ACC112 (cell line): ENCODE data around the gene TOR1A.
"Not testable (repeated sequence)": the region's sequence is repeated elsewhere in the genome, so short reads cannot be mapped to it uniquely, and the experiment has no call there.

Experiments
- H2AFZ ChIP-seq: fragments of 200-600 bp; sonication (generic); one replicate; pipeline ENCODE4 v1.6.0; 2017; ENCODE audit warnings: antibody characterized with exemption, low read length; ENCODE audit not compliant: unreplicated experiment
- H3K27ac ChIP-seq: fragments of 200-600 bp; sonication (generic); 2 replicates; pipeline ENCODE4 v1.5.1; 2014; ENCODE audit warnings: low read depth, mild to moderate bottlenecking, antibody characterized with exemption, low read length, moderate library complexity
- H3K27me3 ChIP-seq: fragments of 200-600 bp; sonication (generic); 2 replicates; pipeline ENCODE4 v1.6.1; 2014; ENCODE audit warnings: mild to moderate bottlenecking, antibody characterized with exemption, low read length, moderate library complexity, mixed read lengths; ENCODE audit not compliant: insufficient read depth
- H3K36me3 ChIP-seq: fragments of 200-600 bp; sonication (generic); 2 replicates; pipeline ENCODE4 v1.6.1; 2016; ENCODE audit warnings: mild to moderate bottlenecking, antibody characterized with exemption, low read length, moderate library complexity, mixed read lengths; ENCODE audit not compliant: insufficient read depth
- H3K4me1 ChIP-seq: fragments of 200-600 bp; sonication (generic); one replicate; pipeline ENCODE4 v1.6.1; 2016; ENCODE audit warnings: low read length, mixed read lengths; ENCODE audit not compliant: insufficient read depth, unreplicated experiment, control insufficient read depth
- H3K4me3 ChIP-seq: fragments of 200-600 bp; sonication (generic); 2 replicates; pipeline ENCODE4 v1.5.1; 2014; ENCODE audit warnings: mild to moderate bottlenecking, low read depth, low read length
- H3K79me2 ChIP-seq: fragments of 200-600 bp; sonication (generic); one replicate; pipeline ENCODE4 v1.6.0; 2016; ENCODE audit warnings: low read length; ENCODE audit not compliant: control insufficient read depth, unreplicated experiment, insufficient read depth

The TOR1A gene

GRCh38 chr9:129803676-129804060, 20.3 kb downstream of the TOR1A start:
- peak overlapping the region; percentile 28 for H2AFZ ChIP-seq
- H3K27ac ChIP-seq = no peak overlapping the region
- peaks cover 10% of the 10 kb centered on the region for H3K79me2 ChIP-seq

GRCh38 chr9:129802833-129803675, 20.9 kb downstream of the TOR1A start, which contains the start of gene TOR1B:
Gene TOR1B, plus strand, starts transcription at chr9:129803184. Its CDS starts 29 bp downstream, at chr9:129803213.
- Histone ChIP-seq H3K36me3 (peaks cover 7% of the 10 kb centered on the region; the same call in 1 of the 2 replicates), H3K4me1 (peaks cover 6% of the 10 kb centered on the region), H3K27ac (0 out of 2 replicates have a peak within 1 kb of the TSS, but pooled peaks have one; percentile 10), H2AFZ (peak within 1 kb of the TSS; percentile 54), H3K27me3 (no peaks in the 10 kb centered on the region), H3K79me2 (peaks cover 10% of the 10 kb centered on the region), H3K4me3 (peak within 1 kb of the TSS; percentile 85)

More at GRCh38 chr9:129803676-129804060, 20.3 kb downstream of the TOR1A start:
- no peaks in the 10 kb centered on the region for H3K27me3 ChIP-seq
- H3K4me1 ChIP-seq = peaks cover 6% of the 10 kb centered on the region
- H3K36me3 ChIP-seq = peaks cover 7% of the 10 kb centered on the region; the same call in 1 of the 2 replicates
- H3K4me3 ChIP-seq = peak overlapping the region; percentile 85

GRCh38 chr9:129801504-129801903, 22.4 kb downstream of the TOR1A start:
- Histone ChIP-seq H3K36me3 (peaks cover 3% of the 10 kb centered on the region; the same call in 1 of the 2 replicates), H3K4me3 (no peak overlapping the region), H3K27me3 (no peaks in the 10 kb centered on the region), H3K27ac (no peak overlapping the region), H3K4me1 (peaks cover 6% of the 10 kb centered on the region), H3K79me2 (peaks cover 10% of the 10 kb centered on the region), H2AFZ (no peak overlapping the region)

- Histone ChIP-seq H3K27ac (no peak overlapping the region), H3K4me1 (peaks cover 2% of the 10 kb centered on the region), H2AFZ (no peak overlapping the region), H3K36me3 (no peaks in the 10 kb centered on the region), H3K79me2 (peaks cover 5% of the 10 kb centered on the region), H3K4me3 (no peak overlapping the region), H3K27me3 (peaks cover 22% of the 10 kb centered on the region)
These were observed 25.0 kb downstream of the TOR1A start for GRCh38 chr9:129798973-129799372.

GRCh38 chr9:129796029-129796428, 27.9 kb downstream of the TOR1A start:
- H3K27me3 ChIP-seq = peaks cover 34% of the 10 kb centered on the region
- not testable (repeated sequence) for H3K36me3 ChIP-seq, H3K4me1 ChIP-seq, H3K27ac ChIP-seq, H3K79me2 ChIP-seq, H2AFZ ChIP-seq, H3K4me3 ChIP-seq

- peaks cover 34% of the 10 kb centered on the region for H3K27me3 ChIP-seq
- no peaks in the 10 kb centered on the region for H3K79me2 ChIP-seq
- H3K36me3 ChIP-seq = no peaks in the 10 kb centered on the region
- H3K4me1 ChIP-seq = no peaks in the 10 kb centered on the region
- H3K27ac ChIP-seq = no peak overlapping the region
- H2AFZ ChIP-seq = no peak overlapping the region
- H3K4me3 ChIP-seq = no peak overlapping the region
These were observed 29.4 kb downstream of the TOR1A start for GRCh38 chr9:129794549-129794948.

GRCh38 chr9:129786481-129786880, 37.5 kb downstream of the TOR1A start:
- no peaks in the 10 kb centered on the region for H3K79me2 ChIP-seq
- peaks cover 8% of the 10 kb centered on the region; the same call in 1 of the 2 replicates for H3K27me3 ChIP-seq
- H2AFZ ChIP-seq = no peak overlapping the region
- H3K36me3 ChIP-seq = no peaks in the 10 kb centered on the region
- H3K4me1 ChIP-seq = no peaks in the 10 kb centered on the region
- H3K27ac ChIP-seq = no peak overlapping the region
- H3K4me3 ChIP-seq = no peak overlapping the region

- H3K36me3 ChIP-seq = no peaks in the 10 kb centered on the region
- no peak overlapping the region for H2AFZ ChIP-seq
- no peak overlapping the region for H3K4me3 ChIP-seq
- H3K4me1 ChIP-seq = no peaks in the 10 kb centered on the region
- H3K79me2 ChIP-seq = no peaks in the 10 kb centered on the region
- peaks cover 8% of the 10 kb centered on the region; the same call in 1 of the 2 replicates for H3K27me3 ChIP-seq
- H3K27ac ChIP-seq = no peak overlapping the region
These were observed 38.1 kb downstream of the TOR1A start for GRCh38 chr9:129785866-129786265.

- not testable (repeated sequence) for H3K4me1 ChIP-seq, H3K79me2 ChIP-seq, H3K36me3 ChIP-seq, H3K4me3 ChIP-seq, H2AFZ ChIP-seq, H3K27me3 ChIP-seq, H3K27ac ChIP-seq
These were observed 39.0 kb downstream of the TOR1A start for GRCh38 chr9:129784970-129785369.

GRCh38 chr9:129783516-129784361, 40.2 kb downstream of the TOR1A start:
- Histone ChIP-seq H3K79me2 (no peaks in the 10 kb centered on the region), H3K36me3 (no peaks in the 10 kb centered on the region), H3K4me3 (no peak overlapping the region), H2AFZ (no peak overlapping the region), H3K27me3 (peaks cover 8% of the 10 kb centered on the region; the same call in 1 of the 2 replicates), H3K4me1 (no peaks in the 10 kb centered on the region), H3K27ac (no peak overlapping the region)
